Stimulated activated naive CD8-positive, alpha-beta T cell treated with anti-CD3 and anti-CD28 coated beads, Interleukin-15, Interleukin-2, amounts not matched to agents 100 U/mL and 50 U/mL, for 24 hours (primary cell): Measurements from ENCODE around the gene ACOX1.

ENCODE experiments used
- ATAC-seq: fragments of 150-1000 bp; cut with Tn5 transposase; one replicate; pipeline ENCODE4 v1.10.0; 2021
- DNase-seq: peaks from one replicate; pipeline ENCODE4 v3.0.0; 2021

Gene ACOX1

DNA sequence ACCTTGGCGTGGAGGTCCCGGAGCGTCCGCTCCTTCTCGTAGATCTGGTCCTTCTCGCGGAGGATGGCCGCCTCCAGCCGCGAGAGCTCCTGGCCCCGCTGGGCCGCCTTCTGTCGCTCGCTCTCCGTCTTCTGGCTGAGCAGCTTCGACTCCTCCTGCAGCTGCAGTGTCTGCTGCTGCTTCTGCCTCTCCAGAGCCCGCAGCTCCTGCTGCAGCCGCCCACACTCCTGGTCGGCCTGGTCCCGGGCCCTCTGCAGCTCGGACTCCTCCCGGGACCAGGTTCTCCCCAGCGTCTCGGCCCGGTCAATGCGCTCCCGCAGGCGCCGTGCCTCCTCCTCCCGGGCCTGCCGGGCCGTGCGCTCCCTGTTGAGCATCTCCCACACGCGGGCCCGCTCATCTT is 29.2 kb upstream of the ACOX1 start:
- ATAC-seq (no peak), DNase-seq (no peak)

DNA sequence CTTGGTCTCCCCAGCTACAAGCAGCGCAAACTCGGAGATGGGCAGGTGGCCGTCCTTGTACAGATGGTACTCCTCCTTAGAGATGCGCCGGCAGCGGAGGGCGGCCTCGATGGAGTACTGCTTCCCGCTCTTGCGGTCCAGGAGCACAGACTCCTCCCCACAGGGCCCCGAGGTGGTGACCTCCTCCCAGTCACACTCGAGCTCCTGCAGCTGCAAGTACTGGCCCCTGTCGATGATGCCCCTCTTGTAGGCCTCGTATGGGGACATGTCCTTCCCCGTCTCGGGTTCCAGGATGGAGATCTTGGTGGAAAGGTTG is 28.8 kb upstream of the ACOX1 start:
- ATAC-seq: no peak
- DNase-seq: no peak

DNA sequence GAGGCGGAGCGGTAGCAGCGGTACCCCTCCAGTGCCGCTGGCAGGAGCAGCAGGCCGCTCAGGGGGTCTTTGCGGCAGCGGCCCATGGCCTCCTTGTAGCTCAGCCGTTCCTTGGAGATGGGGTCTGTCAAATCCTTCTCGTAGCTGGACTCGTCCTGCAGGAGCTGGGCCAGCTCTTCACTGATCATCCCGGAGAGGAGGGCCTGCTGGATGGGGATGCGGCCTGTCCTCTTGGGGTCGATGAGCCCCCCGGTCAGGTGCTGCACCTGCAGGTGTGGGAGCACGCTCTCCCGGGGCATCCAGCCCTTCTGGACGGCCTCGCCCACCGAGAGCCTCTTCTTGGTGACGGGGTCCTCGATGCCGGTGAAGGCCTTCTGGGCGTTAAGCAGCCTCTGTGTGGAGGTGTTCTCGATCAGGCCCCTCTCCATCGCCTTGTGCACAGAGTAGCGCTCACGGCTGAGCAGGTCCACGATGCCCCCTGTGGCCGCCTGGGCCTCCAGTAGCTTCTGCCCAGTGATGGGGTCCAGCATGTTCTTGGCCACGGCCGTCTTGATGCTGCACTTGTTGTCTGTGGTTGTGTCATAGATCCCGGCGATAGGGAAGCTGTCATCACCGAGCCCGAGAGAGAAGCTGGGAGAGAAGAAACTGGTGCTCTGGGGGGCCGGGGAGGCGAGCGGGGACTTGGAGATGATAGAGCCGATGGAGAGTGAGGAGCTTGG is 28.3 kb upstream of the ACOX1 start:
- ATAC-seq (no peak), DNase-seq (no peak)

GRCh38 chr17:76005263-76006149 is 26.5 kb upstream of the ACOX1 start:
- DNase-seq (peak; percentile 93), ATAC-seq (peak; percentile 56)

GRCh38 chr17:76004750-76005262 is 25.8 kb upstream of the ACOX1 start:
- no peak for DNase-seq
- no peak for ATAC-seq

- DNase-seq (no peak), ATAC-seq (no peak)
These were observed 24.9 kb upstream of the ACOX1 start for GRCh38 chr17:76003915-76004314.

GRCh38 chr17:76002100-76002499 is 23.1 kb upstream of the ACOX1 start:
- ATAC-seq (no peak), DNase-seq (no peak)

- DNase-seq (no peak), ATAC-seq (no peak)
These were observed 22.0 kb upstream of the ACOX1 start, which contains the start of gene CDK3 for GRCh38 chr17:76000755-76001521. CDK3 (plus strand) TSS chr17:76000855; CDS start chr17:76001426, 571 bp downstream.

DNA sequence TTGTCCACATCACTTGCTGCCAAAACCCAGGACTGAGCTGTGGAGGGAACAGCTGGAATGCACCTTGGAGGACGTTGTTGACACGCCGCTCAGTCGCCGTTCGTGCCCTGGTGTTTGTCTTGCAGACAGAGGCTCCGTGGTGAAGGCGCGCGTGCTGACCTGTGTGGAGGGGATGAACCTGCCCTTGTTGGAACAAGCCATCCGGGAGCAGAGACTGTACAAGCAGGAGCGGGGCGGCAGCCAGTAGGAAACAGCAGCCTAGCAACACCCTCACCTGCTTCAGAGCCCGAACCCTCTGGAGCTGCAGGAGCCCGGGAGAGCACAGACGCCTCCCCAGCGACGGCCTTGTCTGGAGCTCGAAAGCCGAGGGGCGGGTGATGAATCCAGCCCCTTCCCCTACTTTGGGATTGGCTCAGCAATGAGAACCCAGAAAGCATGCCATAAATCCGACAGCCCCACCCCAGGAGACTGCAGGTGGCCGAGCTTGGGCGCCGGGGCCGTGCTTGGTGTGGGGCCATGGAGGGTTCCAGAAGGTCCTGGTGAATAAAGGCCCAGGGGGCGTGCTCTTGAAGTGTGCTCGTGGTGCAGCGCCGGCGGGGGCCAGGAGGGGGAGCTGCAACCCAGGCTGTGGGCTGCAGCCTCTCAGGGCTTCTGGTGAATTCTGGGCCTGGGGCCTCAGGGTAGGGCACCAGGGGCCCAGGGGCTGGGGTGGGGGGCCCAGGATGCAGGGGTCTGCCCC is 21.2 kb upstream of the ACOX1 start:
- DNase-seq (peak; percentile 79), ATAC-seq (peak; percentile 48)

GRCh38 chr17:75998327-75998795 is 19.4 kb upstream of the ACOX1 start:
- no peak for DNase-seq
- ATAC-seq: no peak

DNA sequence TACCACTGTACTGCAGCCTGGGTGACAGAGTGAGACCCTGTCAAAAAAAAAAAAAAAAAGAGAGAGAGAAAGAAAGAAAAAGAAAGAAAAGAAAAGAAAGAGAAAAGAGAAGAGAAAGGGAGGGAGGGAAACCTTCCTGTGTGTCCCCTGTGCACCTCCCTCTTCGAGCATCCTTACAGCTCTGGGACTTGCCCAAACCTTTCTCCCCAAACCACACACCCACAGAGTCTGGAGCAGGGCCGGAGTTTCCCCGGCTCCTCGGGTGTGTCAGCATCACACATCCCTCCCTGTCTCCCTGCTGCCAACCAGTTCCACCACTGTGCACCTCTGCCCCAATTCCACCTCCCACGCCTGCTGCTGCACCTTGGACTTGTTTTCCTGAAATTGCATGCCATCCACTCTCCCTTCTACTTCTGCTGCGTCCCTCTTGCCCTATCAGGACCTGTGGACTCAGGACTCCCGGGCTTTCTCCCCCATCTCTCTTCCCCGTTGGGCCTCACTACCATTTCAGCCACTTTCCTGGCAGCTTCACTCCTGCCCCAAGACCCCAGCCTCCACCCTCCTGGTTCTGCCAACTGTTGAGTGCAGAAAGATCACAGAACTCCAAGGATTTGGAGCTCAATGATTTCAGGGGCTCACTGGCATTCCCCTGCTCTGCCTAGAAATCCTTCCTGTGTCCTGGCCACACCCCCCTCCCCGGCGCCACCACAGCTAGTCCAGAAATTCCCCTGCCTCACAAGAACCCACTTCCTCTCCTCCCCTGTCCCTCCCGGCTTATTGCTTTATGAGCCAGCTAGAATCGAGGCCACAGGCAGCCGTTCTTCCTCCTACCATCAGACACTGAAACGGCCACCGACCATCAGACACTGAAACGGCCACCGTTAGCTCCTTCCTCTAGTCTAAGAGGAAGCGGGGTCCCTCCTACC is 18.0 kb upstream of the ACOX1 start:
- DNase-seq (peak; percentile 52), ATAC-seq (peak; percentile 49)

GRCh38 chr17:75995385-75995925 is 16.5 kb upstream of the ACOX1 start:
- ATAC-seq (no peak), DNase-seq (no peak)

DNA sequence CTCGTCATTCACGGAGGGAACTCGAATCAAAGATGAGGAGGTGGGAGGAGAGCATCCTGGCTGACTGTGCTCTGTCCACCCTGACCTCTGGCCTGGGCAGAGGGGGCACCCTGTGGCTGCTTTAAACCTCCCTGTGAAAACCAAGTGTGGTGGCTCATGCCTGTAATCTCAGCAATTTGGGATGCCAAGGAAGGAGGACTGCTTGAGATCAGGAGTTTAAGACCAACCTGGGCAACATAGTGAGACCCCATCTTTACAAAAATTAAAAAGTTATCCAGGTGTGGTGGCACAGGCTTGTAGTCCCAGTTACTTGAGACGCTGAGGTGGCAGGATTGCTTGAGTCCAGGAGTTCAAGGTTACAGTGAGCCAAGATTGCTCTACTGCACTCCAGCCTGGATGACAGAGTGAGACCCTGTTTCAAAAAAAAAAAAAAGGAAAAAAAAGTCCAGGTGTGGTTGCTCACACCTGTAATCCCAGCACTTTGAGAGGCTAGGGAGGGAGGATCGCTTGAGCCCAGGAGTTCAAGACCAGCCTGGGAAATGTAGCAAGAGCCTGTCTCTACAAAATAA is 15.9 kb upstream of the ACOX1 start:
- ATAC-seq (no peak), DNase-seq (no peak)

GRCh38 chr17:75991396-75991795 is 12.4 kb upstream of the ACOX1 start:
- ATAC-seq (no peak), DNase-seq (no peak)

DNA sequence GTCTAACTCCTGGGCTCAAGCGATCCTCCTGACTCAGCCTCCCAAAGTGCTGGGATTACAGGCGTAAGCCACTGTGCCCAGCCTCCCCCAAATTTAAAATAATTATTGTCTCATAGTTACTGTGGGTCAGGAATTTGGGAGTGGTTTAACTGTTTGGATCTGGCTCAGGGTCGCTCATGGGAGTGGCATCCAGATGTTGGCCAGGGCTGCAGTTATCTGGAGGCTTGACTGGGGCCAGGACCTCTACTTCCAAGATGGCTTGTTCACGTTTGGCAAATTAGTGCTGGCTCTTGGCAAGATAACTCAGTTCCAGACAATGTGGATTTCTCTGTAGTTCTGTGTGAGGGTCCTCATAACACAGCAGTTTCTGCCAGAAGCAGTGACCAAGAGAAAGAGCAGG is 8.1 kb upstream of the ACOX1 start:
- DNase-seq (no peak), ATAC-seq (no peak)

DNA sequence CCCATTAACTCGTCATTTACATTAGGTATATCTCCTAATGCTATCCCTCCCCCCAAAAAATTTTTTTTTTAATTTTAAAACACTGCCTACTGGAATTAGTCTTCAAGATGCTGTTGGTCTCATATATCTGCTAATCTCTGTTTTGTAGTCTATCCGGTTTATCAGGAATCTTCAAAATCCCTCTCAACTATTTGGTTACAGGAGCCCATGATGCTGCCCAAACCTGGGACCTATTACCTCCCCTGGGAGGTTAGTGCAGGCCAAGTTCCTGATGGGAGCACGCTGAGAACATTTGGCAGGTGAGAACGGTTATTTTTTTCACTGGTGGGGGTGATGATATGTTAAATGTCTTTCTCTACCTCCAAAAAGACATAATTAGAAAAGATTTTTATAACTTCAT is 7.0 kb upstream of the ACOX1 start:
- no peak for DNase-seq

DNA sequence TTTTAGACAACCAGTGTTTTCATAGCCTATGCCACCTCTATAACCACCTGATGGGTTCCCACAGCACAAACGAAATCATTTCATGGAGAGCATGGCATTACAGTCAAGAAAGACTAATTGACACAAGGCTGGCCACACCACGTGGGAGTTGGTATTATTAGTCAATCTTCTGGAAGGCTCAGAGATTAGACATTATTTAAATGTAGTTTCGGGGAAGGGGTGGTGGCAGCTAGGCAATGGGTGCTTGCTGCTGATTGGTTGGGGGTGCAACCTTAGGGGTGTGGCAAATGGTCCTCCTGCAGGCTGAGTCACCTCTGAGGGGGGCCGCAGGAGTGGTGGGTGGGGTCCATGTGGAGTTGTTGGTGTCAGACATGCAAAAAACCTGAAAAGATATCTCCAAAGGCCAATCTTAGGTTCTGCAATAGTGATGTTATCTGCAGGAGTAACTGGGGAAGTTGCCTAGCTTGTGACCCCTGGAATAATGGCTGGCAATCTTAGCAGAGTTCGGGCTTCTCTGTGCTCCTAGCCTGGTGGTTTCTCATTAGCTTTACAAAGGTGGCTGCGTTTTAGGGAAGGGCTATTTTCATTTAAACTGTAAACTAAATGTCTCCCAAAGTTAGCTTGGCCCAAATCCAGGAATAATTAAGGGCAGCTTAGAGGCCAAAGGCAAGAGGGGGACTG is 4.7 kb upstream of the ACOX1 start:
- ATAC-seq: no peak
- DNase-seq: no peak

More for the DNA sequence above, 7.0 kb upstream of the ACOX1 start:
- ATAC-seq: no peak

DNA sequence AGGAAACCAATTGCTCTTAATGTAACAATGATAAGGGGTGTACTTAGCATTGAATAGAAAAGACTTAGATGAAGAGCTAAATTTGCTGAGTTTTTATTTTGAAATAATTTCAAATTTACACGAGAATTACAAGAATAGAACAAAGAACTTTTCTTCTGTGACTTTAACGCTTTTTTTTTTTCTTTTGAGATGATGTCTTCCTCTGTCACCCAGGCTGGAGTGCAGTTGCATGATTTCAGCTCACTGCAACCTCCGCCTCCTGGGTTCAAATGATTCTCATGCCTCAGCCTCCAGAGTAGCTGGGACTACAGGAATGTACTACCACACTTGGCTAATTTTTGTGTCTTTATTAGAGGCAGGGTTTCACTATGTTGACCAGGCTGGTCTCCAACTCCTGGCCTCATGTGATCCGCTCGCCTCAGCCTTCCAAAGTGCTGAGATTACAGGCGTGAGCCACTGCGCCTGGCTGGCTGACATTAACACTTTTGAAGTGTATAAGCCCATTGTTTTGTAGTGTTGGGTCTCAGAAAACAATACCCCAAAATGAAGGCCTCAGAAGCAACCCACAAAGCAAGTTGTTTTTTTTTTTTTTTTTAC is 2.2 kb upstream of the ACOX1 start:
- ATAC-seq (no peak), DNase-seq (no peak)
